Activated T-helper 2 cell treated with anti-CD3 and anti-CD28 coated beads, Interferon-gamma antibody, Interleukin-2, Interleukin-4, amounts not matched to agents 10 μg/mL and 5 μg/mL and 100 μg/mL, durations not matched to agents 14 hours and 24 hours and 36 hours (primary cell): ENCODE results near the gene CFAP20DC. TPM values are rescaled to one million over a fixed set of nuclear protein-coding genes. Genes with fewer than 3 reads are reported as not detected.
"Not testable (repeated sequence)": the region's sequence is repeated elsewhere in the genome, so short reads cannot be mapped to it uniquely, and the experiment has no call there.

Experiments used
- DNase-seq: peaks from one replicate; pipeline ENCODE4 v3.0.0; 2021; ENCODE audit warnings: low spot score
- H3K27ac Mint-ChIP-seq: one replicate; pipeline ENCODE4 v1.8.0; 2021; ENCODE audit warnings: mixed read lengths
- H3K27me3 Mint-ChIP-seq: one replicate; pipeline ENCODE4 v1.8.0; 2021; ENCODE audit warnings: low read depth, mixed read lengths
- H3K36me3 Mint-ChIP-seq: one replicate; pipeline ENCODE4 v1.8.0; 2021; ENCODE audit warnings: low read depth, mixed read lengths
- H3K4me1 Mint-ChIP-seq: one replicate; pipeline ENCODE4 v1.8.0; 2021; ENCODE audit warnings: low read depth, mixed read lengths
- H3K4me3 Mint-ChIP-seq: one replicate; pipeline ENCODE4 v1.8.0; 2021; ENCODE audit warnings: low read depth, mild to moderate bottlenecking, moderate library complexity, mixed read lengths
- H3K9me3 Mint-ChIP-seq: one replicate; pipeline ENCODE4 v1.8.0; 2021; ENCODE audit warnings: mixed read lengths
- intact Hi-C: fragments of 100-400 bp; cut with micrococcal nuclease; formaldehyde crosslinking; loops from one replicate; pipeline ENCODE4 v1.15.1; 2023
- total RNA-seq: library from RNA; stranded (reverse); gene quantifications from 2 replicates; pipeline ENCODE4 v1.2.3, GENCODE V29; 2022

The CFAP20DC gene
- total RNA-seq, 1 donor from 2014 or later, result 1.5 TPM

DNA sequence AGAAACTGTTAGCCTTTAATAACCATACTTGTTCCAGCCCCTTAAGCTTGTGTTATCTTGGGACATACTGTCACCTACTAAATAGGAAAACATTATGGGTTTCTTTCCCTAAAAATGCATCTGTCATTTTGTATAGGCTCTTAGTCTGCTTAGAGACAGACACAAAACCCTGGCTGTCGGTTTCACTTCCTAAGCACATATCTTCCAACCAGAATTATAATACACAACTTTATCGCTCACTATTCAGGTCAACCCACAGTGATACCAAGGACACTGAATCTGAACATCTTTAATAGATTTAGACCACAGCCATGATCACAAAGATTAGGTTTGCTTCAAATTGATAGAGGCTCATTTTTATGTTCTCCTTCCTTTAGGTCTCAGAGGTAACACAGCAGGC lies 111.8 kb downstream of the CFAP20DC start:
- H3K4me1 Mint-ChIP-seq, result no peaks in the 10 kb centered on the region

GRCh38 chr3:58924578-58924977 lies 125.2 kb downstream of the CFAP20DC start:
- no peak overlapping the region for H3K4me3 Mint-ChIP-seq
- H3K9me3 Mint-ChIP-seq, result no peaks in the 10 kb centered on the region
- peaks cover 17% of the 10 kb centered on the region for H3K27me3 Mint-ChIP-seq
- H3K27ac Mint-ChIP-seq, result no peak overlapping the region
- H3K4me1 Mint-ChIP-seq, result no peaks in the 10 kb centered on the region
- no peaks in the 10 kb centered on the region for H3K36me3 Mint-ChIP-seq
- no peak for DNase-seq
- intact Hi-C loops, result no loop called here

More for the DNA sequence above, 111.8 kb downstream of the CFAP20DC start:
- intact Hi-C loops, result no loop called here
- Mint-ChIP-seq H3K36me3 (no peaks in the 10 kb centered on the region), H3K27me3 (no peaks in the 10 kb centered on the region), H3K27ac (no peak overlapping the region), H3K9me3 (no peaks in the 10 kb centered on the region), H3K4me3 (no peak overlapping the region)
- DNase-seq, result no peak

GRCh38 chr3:58900386-58900785 lies 149.4 kb downstream of the CFAP20DC start:
- Mint-ChIP-seq H3K27ac (no peak overlapping the region), H3K36me3 (peaks cover 7% of the 10 kb centered on the region), H3K9me3 (peaks cover 24% of the 10 kb centered on the region), H3K27me3 (peaks cover 19% of the 10 kb centered on the region), H3K4me3 (no peak overlapping the region), H3K4me1 (peaks cover 30% of the 10 kb centered on the region)
- intact Hi-C loops, result no loop called here
- no peak for DNase-seq

- Mint-ChIP-seq H3K36me3 (peaks cover 7% of the 10 kb centered on the region), H3K4me1 (peaks cover 30% of the 10 kb centered on the region), H3K27me3 (peaks cover 14% of the 10 kb centered on the region), H3K9me3 (peaks cover 24% of the 10 kb centered on the region), H3K4me3 (no peak overlapping the region), H3K27ac (peak overlapping the region; percentile 29)
- intact Hi-C loops, result loop anchor here (1.0 kb wide), 1 partner anchor 26 kb away; no protein-coding TSS in a partner anchor
- DNase-seq, result no peak
These were observed 149.9 kb downstream of the CFAP20DC start for GRCh38 chr3:58899953-58900298.

DNA sequence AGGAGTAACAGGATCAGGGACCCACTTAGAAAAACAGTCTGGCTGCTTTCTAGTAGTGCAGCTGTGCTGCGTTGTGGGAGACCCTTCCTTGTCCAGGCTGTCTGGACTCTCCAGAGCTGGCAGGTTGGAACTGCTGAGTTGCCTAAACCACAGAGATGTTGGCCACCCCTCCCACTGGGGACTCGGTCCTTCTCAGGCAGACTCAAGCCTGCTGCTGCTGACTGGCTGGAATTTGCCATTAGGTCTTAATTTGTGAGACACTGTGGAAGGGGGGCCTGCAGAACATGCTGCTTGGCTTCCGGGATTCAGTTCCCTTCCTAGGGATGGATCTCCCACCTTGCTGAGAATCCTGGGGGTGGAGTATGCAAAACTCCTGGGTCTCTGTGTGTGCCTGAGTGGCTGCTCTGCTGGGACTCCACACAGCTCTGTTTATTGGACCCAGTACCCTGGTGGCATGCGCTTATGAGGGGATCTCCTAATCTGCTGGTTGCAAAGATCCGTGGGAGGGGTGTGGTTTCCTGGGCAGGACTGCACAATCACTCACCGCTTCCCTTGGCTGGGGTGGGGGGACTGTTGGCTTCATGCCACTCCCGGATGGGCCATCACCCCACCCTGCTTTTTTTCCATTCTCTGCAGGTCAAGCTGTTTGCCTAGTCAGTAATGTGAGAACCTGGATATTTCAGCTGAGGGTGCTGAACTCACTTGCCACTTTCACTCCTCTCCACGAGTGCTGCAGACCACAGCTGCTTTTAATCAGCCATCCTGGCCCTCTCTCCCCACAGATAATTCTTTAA lies 150.5 kb downstream of the CFAP20DC start:
- Mint-ChIP-seq H3K36me3 (peaks cover 7% of the 10 kb centered on the region), H3K27ac (peak overlapping the region; percentile 29), H3K9me3 (peaks cover 23% of the 10 kb centered on the region), H3K4me3 (no peak overlapping the region), H3K27me3 (peaks cover 13% of the 10 kb centered on the region), H3K4me1 (peaks cover 30% of the 10 kb centered on the region)
- intact Hi-C loops, result loop anchor here (1.0 kb wide), 1 partner anchor 25 kb away; no protein-coding TSS in a partner anchor
- peak; percentile 36 for DNase-seq

DNA sequence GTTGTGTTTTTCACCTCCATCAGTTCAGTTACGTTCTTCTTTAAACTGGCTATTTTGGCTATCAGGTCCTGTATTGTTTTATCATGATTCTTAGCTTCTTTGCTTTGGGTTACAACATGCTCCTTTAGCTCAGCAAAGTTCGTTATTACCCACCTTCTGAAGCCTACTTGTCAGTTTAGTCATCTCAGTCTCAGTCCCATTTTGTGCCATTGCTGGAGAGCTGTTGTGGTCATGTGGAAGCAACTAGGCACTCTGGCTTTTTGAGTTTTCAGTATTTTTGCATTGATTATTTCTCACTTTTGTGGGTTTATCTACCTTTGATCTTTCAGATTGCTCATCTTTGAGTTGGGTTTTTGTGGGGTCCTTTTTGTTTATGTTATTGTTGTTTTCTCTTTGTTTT lies 151.3 kb downstream of the CFAP20DC start:
- peaks cover 31% of the 10 kb centered on the region for H3K4me1 Mint-ChIP-seq
- H3K9me3 Mint-ChIP-seq, result peaks cover 23% of the 10 kb centered on the region
- peaks cover 7% of the 10 kb centered on the region for H3K36me3 Mint-ChIP-seq
- no peak for DNase-seq
- H3K27ac Mint-ChIP-seq, result no peak overlapping the region
- H3K27me3 Mint-ChIP-seq, result peaks cover 13% of the 10 kb centered on the region
- H3K4me3 Mint-ChIP-seq, result no peak overlapping the region
- intact Hi-C loops, result no loop called here

- no peak overlapping the region for H3K27ac Mint-ChIP-seq
- H3K9me3 Mint-ChIP-seq, result peaks cover 17% of the 10 kb centered on the region
- intact Hi-C loops, result no loop called here
- no peak overlapping the region for H3K4me3 Mint-ChIP-seq
- no peak for DNase-seq
- peaks cover 31% of the 10 kb centered on the region for H3K4me1 Mint-ChIP-seq
- H3K36me3 Mint-ChIP-seq, result peaks cover 7% of the 10 kb centered on the region
- H3K27me3 Mint-ChIP-seq, result peaks cover 15% of the 10 kb centered on the region
These were observed 152.2 kb downstream of the CFAP20DC start for GRCh38 chr3:58897646-58898045.

- intact Hi-C loops, H3K36me3 Mint-ChIP-seq, H3K27ac Mint-ChIP-seq, H3K4me3 Mint-ChIP-seq, DNase-seq: not testable (repeated sequence)
- H3K4me1 Mint-ChIP-seq, result peaks cover 31% of the 10 kb centered on the region
- H3K27me3 Mint-ChIP-seq, result peaks cover 15% of the 10 kb centered on the region
- H3K9me3 Mint-ChIP-seq, result peaks cover 17% of the 10 kb centered on the region
These were observed 154.1 kb downstream of the CFAP20DC start for GRCh38 chr3:58895678-58896077.

- Mint-ChIP-seq H3K9me3 (peaks cover 17% of the 10 kb centered on the region), H3K27me3 (peaks cover 17% of the 10 kb centered on the region)
- H3K36me3 Mint-ChIP-seq, H3K27ac Mint-ChIP-seq, H3K4me3 Mint-ChIP-seq, H3K4me1 Mint-ChIP-seq, intact Hi-C loops, DNase-seq: not testable (repeated sequence)
These were observed 157.3 kb downstream of the CFAP20DC start for GRCh38 chr3:58892526-58892925.

DNA sequence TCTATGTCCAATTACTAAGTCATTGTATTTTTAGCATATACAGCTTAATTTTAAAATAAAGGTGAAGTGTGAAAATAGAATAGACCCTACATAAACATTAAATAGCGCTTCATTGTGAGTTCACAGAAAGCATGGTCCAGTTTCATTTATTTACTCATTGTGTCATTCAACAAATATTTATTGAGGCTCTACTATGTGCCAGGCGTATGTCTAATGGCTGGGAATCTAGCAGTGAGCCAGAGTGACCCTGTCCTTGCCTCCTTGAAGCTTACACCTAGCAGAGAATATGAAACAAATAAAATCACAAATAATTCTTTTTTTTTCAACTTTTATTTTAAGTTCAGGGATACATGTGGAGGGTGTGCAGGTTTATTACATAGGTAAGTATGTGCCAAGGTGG lies 161.7 kb downstream of the CFAP20DC start:
- intact Hi-C loops, result no loop called here
- H3K9me3 Mint-ChIP-seq, result no peaks in the 10 kb centered on the region
- no peaks in the 10 kb centered on the region for H3K4me1 Mint-ChIP-seq
- no peak overlapping the region for H3K4me3 Mint-ChIP-seq
- peaks cover 22% of the 10 kb centered on the region for H3K27me3 Mint-ChIP-seq
- no peak for DNase-seq
- no peaks in the 10 kb centered on the region for H3K36me3 Mint-ChIP-seq
- no peak overlapping the region for H3K27ac Mint-ChIP-seq

DNA sequence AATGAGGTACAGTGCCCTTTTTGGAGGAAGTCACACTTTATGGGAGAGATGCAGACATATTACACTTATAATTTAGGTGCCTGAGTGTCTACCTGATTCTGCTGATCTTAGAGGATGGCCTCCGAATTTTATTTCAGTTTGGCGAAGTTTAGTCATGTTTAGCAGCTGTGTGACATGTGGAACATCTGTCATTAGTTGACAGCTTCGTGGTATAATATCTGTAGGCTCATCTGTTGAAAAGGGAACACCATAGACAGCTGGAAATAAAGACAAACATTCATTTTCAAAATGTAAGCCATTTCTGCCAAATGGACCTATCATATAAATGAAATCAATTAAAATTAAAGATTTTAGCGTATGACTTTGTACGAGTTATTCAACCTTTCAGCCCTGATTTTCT lies 165.4 kb downstream of the CFAP20DC start:
- no peak for DNase-seq
- H3K4me3 Mint-ChIP-seq, result no peak overlapping the region

DNA sequence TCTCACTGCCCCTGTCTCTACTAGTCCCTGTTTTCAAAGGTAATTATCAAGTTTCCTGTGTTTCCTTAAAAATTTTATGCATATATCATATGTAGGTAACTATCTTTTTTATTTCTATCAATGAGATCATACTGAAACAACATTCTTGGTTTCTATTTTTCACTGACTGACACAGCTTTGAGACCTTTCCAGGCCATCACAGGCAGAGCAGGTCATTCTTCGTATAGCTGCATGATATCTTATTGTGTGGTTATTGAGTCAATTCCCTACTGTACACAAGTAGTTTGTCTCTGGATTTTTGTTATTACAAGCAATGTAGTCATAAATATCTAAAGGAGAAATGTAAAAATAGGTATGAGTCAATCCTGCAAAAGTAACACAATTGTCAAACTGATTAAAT lies 169.6 kb downstream of the CFAP20DC start:
- DNase-seq, result no peak
- H3K4me3 Mint-ChIP-seq, result no peak overlapping the region

More for the DNA sequence above, 165.4 kb downstream of the CFAP20DC start:
- H3K27ac Mint-ChIP-seq, result no peak overlapping the region
- H3K27me3 Mint-ChIP-seq, result peaks cover 20% of the 10 kb centered on the region
- intact Hi-C loops, result no loop called here
- H3K36me3 Mint-ChIP-seq, result no peaks in the 10 kb centered on the region
- H3K9me3 Mint-ChIP-seq, result no peaks in the 10 kb centered on the region
- H3K4me1 Mint-ChIP-seq, result peaks cover 2% of the 10 kb centered on the region

DNA sequence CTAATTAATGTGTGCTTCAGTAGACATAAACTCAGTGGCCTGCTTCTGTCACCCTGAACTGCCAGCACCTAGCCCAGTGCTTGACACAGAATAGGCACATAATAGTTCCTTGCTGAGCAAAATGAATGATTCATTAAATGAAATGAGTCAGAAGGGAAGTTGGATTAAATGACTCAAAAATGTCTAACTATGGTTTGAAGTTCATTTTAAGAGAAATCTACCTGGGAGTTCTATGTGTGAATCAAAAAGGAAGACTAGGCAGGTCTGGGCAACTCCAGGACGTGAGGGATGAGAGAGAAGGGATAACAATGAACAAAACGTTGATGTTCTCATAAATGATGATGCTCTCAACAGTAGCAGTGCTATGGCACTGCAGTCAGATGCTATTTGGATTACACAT lies 175.0 kb downstream of the CFAP20DC start:
- Mint-ChIP-seq H3K36me3 (no peaks in the 10 kb centered on the region), H3K27ac (peak overlapping the region; percentile 88), H3K9me3 (no peaks in the 10 kb centered on the region), H3K4me1 (peaks cover 16% of the 10 kb centered on the region), H3K4me3 (no peak overlapping the region), H3K27me3 (peaks cover 11% of the 10 kb centered on the region)
- intact Hi-C loops, result loop anchor here (1.0 to 10.0 kb wide), 3 partner anchors 25 to 190 kb away; partner anchors contain the start of gene CFAP20DC
- DNase-seq, result no peak

More for the DNA sequence above, 169.6 kb downstream of the CFAP20DC start:
- H3K36me3 Mint-ChIP-seq, result no peaks in the 10 kb centered on the region
- H3K27me3 Mint-ChIP-seq, result peaks cover 24% of the 10 kb centered on the region
- no peaks in the 10 kb centered on the region for H3K9me3 Mint-ChIP-seq
- H3K27ac Mint-ChIP-seq, result no peak overlapping the region
- H3K4me1 Mint-ChIP-seq, result peaks cover 4% of the 10 kb centered on the region
- intact Hi-C loops, result no loop called here
